GM18867 (cell line): ENCODE data around the gene TBCD.
"Not testable (repeated sequence)": the region's sequence is repeated elsewhere in the genome, so short reads cannot be mapped to it uniquely, and the experiment has no call there.

Experiments
- ATAC-seq: cut with Tn5 transposase; IDR thresholded peaks from one replicate; pipeline ENCODE4 v1.9.1; 2021; ENCODE audit warnings: mild to moderate bottlenecking, moderate library complexity; ENCODE audit not compliant: unreplicated experiment

TBCD gene

GRCh38 chr17:82765371-82765770, 13.5 kb downstream of the TBCD start:
- no peak for ATAC-seq

GRCh38 chr17:82767041-82767754, 15.3 kb downstream of the TBCD start:
- ATAC-seq: no peak

DNA sequence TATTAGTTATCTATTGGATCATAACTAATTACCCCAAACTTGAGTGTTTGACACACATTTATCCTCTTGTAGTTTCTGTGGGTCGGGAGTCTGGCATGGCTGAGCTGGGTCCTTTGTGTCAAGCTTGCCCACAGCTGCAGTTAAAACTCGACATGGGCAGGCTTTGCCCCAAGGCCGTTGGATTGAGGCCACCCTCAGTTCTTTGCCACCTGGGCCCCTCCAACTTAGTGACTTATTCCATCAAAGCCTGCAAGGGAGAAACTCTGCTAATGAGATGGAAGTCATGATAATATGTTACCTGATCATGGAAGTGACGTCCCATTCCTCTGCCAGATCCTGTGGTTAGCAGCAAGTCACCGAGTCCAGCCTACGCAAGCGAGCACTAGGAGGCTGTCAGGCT, 17.2 kb downstream of the TBCD start:
- ATAC-seq: no peak

GRCh38 chr17:82772026-82772425, 20.2 kb downstream of the TBCD start:
- no peak for ATAC-seq

- ATAC-seq: not testable (repeated sequence)
These were observed 22.6 kb downstream of the TBCD start for GRCh38 chr17:82774456-82774855.

GRCh38 chr17:82775001-82775823, 23.3 kb downstream of the TBCD start:
- ATAC-seq: no peak

DNA sequence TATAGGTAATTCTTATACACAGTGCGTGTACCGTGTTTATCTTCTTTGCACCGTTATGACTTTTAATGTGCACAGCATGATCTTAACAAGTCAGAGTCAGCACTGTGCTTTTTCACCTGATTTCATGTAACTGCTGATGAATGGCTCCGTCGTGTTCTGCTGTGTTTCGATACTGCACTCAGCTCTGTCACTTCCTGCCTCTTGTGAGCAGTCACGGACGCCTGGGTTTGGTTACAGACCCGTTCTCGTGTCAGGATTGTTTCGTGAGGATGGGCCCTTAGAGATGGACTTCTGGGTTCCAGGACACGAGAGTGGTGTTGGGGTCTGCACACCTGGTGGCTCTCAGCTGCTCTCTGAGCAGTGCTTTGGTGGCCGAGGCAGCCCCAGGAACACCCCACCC, 24.6 kb downstream of the TBCD start:
- no peak for ATAC-seq

DNA sequence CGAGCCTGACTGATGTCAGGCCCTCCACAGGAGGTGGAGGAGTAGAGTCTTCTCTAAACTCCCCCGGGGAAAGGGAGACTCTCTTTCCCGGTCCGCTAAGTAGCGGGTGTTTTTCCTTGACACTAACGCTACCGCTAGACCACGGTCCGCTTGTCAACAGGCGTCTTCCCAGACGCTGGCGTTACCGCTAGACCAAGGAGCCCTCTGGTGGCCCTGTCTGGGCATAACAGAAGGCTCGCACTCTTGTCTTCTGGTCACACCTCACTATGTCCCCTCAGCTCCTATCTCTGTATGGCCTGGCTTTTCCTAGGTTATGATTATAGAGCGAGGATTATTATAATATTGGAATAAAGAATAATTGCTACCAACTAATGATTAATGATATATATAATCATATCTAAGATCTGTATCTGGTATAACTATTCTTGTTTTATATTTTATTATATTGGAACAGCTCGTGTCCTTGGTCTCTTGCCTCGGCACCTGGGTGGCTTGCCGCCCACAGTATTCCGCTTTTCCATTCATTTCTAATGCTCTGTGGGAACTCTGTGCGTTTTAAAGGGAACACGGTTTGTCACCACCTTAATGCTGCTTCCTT, 26.0 kb downstream of the TBCD start:
- ATAC-seq: not testable (repeated sequence)

DNA sequence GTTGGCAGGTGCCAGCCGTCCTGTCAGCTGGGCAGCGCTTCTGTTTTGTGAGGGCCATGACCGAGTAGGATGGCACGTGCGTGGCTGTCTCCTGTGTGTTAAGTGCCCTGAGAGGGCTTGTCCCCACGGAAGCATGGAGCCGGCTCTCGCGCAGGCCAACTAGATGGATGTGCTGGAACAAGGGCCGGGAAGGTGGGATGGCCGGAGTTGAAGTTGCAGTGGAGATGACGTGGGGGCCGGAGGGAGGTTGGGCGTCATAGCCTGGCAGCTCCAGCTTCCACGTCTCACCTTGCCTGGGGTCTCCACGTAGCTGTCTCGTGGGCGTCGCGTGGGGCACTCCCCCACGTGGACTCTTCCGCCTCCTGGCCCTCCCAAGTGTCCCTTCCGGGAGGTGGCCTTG, 27.7 kb downstream of the TBCD start:
- ATAC-seq: no peak

DNA sequence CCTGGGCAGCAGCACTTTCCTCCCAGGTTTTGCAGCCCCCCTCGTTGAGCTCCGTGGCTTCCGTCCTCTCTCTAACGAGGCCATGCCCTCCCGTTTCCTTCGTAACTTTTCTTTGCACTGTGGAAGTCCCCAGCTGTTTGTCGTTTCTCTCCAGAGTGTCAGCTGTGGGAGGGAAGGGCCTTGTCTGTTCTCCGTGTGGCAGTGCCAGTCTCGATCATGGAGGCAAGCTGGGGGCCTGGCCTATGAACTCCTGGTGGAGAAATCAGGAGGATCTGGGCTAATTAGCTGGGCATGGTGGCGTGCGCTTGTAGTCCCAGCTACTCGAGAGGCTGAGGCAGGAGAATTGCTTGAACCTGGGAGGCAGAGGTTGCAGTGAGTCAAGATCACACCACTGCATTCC, 28.3 kb downstream of the TBCD start:
- ATAC-seq: no peak

DNA sequence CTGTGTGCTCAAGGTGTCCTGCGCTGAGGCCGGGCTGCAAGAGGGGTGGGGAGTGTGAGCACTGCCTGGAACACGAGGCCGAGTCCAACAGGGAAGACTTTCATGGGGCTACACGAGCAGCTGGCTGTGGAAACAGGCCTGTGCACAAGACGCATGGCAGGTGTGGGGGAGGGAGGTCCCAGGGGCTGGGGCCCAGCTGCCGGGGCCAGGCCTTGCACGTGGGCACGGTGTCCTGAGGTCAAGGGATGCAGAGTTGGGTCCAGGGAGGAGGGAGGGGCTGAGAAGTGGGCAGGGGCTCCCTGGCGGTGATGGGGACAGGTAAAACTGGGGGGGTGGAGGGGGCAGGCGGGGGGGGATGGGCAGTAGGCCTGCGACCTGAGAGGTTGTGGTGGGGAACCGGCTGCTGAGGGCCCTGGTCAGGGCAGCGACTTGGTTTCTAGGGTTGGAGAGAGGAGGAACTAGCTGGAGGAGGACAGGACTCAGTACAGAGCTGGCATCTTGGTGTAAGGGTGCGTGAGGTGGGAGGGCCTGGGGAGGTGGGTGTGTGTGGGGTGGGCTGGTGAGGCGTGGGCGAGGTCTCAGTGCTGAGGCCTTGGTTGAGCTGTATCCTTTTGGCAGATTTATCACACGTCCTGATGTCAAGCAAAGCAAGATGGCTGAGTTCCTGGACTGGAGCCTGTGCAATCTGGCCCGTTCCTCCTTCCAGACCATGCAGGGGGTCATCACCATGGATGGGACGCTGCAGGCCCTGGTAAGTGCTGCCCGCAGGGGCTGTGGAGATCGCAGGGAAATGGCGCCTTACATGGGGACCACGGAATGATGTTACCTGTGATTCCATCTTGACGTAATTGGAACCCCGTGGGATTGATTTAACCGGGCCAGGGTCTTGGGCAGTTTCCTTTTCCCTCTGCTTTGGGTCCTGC, 29.4 kb downstream of the TBCD start:
- ATAC-seq: no peak

GRCh38 chr17:82781894-82782274, 30.0 kb downstream of the TBCD start:
- peak; percentile 55 for ATAC-seq

DNA sequence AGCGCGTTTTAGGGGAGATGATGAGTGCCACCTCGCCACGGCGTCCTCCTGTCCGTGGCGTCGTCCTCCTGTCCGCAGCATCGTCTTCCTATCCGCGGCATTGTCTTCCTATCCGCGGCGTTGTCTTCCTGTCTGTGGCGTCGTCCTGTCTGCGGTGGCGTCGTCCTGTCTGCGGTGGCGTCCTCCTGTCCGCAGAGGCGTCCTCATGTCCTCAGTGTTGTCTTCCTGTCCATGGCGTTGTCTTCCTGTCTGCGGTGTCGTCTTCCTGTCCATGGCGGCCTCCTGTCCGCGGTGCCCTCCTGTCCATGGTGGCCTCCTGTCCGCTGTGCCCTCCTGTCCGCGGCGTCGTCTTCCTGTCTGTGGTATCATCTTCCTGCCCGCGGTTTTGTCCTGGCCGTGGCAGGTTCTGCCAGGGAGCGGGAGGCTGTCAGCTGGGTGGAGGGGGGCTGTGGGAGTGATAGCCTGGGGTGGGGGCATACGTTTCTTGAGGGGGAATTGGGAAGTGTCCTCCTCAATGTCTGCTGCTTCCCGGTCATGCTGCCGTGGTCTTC, 30.9 kb downstream of the TBCD start:
- no peak for ATAC-seq

DNA sequence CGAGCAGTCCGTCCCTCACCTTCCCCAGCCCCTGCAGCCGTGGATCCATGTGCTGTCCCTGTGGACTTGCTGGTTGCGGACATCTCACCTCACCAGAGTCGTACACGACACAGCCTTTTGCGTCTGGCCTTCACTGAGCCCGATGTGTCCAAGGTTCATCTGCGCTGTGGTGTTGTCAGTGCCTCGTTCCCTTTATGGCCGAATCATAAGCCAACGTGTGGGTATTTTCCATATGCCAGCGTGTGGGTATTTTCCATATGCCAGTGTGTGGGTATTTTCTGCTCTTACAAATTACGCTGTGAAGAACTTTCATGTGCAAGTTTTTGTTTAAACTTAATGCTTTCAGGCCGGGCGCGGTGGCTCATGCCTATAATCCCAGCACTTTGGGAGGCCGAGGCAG, 31.6 kb downstream of the TBCD start:
- ATAC-seq: no peak

DNA sequence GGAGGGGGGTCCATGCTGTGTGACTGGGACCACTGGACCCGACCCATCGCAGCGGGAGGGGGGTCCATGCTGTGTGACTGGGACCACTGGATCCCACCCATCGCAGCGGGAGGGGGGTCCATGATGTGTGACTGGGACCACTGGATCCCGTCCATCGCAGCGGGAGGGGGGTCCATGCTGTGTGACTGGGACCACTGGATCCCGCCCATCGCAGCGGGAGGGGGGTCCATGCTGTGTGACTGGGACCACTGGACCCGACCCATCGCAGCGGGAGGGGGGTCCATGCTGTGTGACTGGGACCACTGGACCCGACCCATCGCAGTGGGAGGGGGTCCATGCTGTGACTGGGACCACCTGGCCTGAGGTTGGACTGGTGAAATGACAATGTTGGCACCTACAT, 33.7 kb downstream of the TBCD start:
- ATAC-seq: not testable (repeated sequence)

- ATAC-seq: no peak
These were observed 34.6 kb downstream of the TBCD start for GRCh38 chr17:82786427-82786826.

DNA sequence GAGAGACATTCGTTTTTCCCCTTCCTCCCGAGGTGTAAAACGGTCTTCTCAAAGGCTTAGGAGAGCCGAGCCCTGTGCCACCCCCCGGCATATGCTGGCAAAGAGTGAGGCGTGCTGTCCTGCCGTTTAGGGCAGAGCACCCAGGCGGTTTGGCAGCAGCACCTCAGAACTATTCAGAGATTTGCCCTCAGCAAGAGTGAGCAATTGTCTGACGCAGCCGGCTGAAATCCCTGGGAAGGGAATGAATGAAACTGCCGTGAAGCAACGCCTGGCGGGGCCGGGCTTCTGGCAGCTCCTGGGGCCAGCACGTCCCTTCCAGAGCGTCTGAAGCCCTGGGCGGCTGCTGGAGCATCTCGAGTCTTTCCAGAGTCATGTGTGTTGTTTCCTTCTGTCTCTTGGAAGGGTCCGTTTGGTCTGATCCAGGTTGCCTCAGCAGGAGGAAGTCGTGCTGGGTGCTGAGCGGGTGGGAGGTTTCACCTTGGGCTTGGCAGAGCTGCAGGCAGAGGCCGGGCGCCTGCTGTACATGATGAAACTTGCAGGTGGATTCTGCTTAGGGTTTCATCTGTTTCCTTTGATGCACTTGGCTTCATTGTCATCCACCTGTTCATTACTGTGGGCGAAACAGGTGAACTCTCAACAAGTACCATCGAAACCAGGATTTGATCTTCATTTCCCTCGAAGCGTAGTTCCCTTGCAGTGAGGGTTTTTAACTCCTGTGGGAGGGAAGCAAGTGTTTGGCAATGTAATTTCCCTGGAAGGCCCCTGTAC, 35.4 kb downstream of the TBCD start:
- ATAC-seq: no peak

DNA sequence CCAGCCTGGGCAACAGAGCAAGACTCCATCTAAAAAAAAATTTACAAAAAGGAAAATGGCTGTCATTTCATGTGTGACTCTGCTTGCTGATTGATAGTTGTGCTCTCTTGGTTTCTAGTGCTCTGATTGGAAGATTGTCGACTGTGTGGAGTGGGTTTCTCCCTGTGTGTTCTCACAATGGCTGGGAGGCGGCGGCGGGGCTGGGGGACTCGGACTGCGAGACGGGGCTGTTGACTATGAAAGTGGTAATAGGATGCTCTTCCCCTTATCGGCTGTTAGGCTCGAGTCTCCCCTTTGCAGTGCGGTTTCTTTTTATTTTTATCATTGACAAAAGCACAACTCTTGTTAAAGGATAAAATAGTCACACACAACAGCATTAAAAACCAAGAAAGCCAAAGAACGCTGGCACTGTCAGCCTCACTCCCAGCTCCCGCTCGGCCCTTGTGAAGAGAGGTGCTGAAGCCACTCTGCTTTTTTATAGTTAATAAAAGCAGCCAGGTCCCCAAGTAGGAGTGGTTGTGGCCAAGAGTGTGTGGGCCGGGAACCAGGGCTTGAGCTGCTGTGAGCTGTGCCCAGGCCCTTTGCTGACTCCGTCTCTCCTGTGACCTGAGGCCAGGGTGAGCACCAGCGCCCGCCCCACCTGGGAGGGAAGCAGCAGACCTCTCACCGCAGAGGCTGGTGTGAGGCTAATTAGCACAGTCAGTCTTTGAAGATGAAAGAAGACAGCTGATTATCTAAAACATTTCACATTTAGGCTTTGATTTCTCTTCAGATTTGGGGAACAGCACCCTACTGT, 36.5 kb downstream of the TBCD start:
- ATAC-seq: no peak

- ATAC-seq: no peak
These were observed 37.3 kb downstream of the TBCD start for GRCh38 chr17:82789051-82789592.
